ENCODE data around the gene ATG13.
A peak's percentile ranks its signal among the peaks of the same experiment; 100 is the strongest.
"Not testable (repeated sequence)": the region's sequence is repeated elsewhere in the genome, so short reads cannot be mapped to it uniquely, and the experiment has no call there.

ATG13 gene

GRCh38 chr11:46700241-46701077, 83.1 kb downstream of the ATG13 start, which contains the start of the genes ARHGAP1 and ZNF408:
Gene ARHGAP1 (minus strand): TSS chr11:46700619. CDS start chr11:46696107, 4,512 bp downstream.
Gene ZNF408 (plus strand): TSS chr11:46701031. CDS start chr11:46701048, 17 bp downstream.
- DNase-seq, result peak; percentile 99

- no peak for DNase-seq
Measured at GRCh38 chr11:46701078-46701654, 83.8 kb downstream of the ATG13 start.

- DNase-seq, result no peak
Measured at GRCh38 chr11:46705070-46705688, 87.8 kb downstream of the ATG13 start.

GRCh38 chr11:46706886-46707285, 89.5 kb downstream of the ATG13 start:
- no peak for DNase-seq

GRCh38 chr11:46709351-46709750, 92.0 kb downstream of the ATG13 start:
- DNase-seq, result not testable (repeated sequence)

GRCh38 chr11:46710821-46711269, 93.5 kb downstream of the ATG13 start:
- no peak for DNase-seq

GRCh38 chr11:46711303-46711702, 94.0 kb downstream of the ATG13 start:
- no peak for DNase-seq

- DNase-seq, result no peak
Measured at GRCh38 chr11:46712874-46713576, 95.7 kb downstream of the ATG13 start.

- DNase-seq, result not testable (repeated sequence)
Measured at GRCh38 chr11:46717825-46718154, 100.4 kb downstream of the ATG13 start.

- no peak for DNase-seq
Measured at GRCh38 chr11:46718155-46719019, 101.0 kb downstream of the ATG13 start.

- DNase-seq, result no peak
Measured at GRCh38 chr11:46719048-46719542, 101.7 kb downstream of the ATG13 start, which contains the start of gene F2. Gene F2 (plus strand): TSS chr11:46719213. CDS start chr11:46719236, 23 bp downstream.

GRCh38 chr11:46719543-46720218, 102.3 kb downstream of the ATG13 start:
- DNase-seq, result no peak

GRCh38 chr11:46721286-46721685, 103.9 kb downstream of the ATG13 start:
- no peak for DNase-seq

- DNase-seq, result no peak
Measured at GRCh38 chr11:46722566-46723358, 105.4 kb downstream of the ATG13 start.

- DNase-seq, result no peak
Measured at GRCh38 chr11:46723359-46723680, 106.0 kb downstream of the ATG13 start.

- no peak for DNase-seq
Measured at GRCh38 chr11:46724088-46724487, 106.7 kb downstream of the ATG13 start.
